Ectodermal cell (in vitro differentiated cells): Measurements from ENCODE around the gene RPL7L1.

Experiments
- H3K27ac ChIP-seq: 2 replicates; pipeline ENCODE4 v1.7.0; 2013; ENCODE audit warnings: mild to moderate bottlenecking, low read depth, low read length; ENCODE audit not compliant: insufficient read depth, poor library complexity, severe bottlenecking
- H3K27me3 ChIP-seq: 2 replicates; pipeline ENCODE4 v1.7.0; 2013; ENCODE audit warnings: mild to moderate bottlenecking, low read length; ENCODE audit not compliant: insufficient read depth, control insufficient read depth, poor library complexity, severe bottlenecking
- H3K36me3 ChIP-seq: one replicate; pipeline ENCODE4 v1.7.0; 2013; ENCODE audit warnings: low read length; ENCODE audit not compliant: control insufficient read depth, insufficient read depth
- H3K4me1 ChIP-seq: one replicate; pipeline ENCODE4 v1.7.0; 2013; ENCODE audit warnings: low read length; ENCODE audit not compliant: control insufficient read depth, insufficient read depth
- H3K4me3 ChIP-seq: 2 replicates; pipeline ENCODE4 v1.7.0; 2013; ENCODE audit warnings: low read depth, low read length, control low read depth; ENCODE audit not compliant: insufficient read depth
- H3K9me3 ChIP-seq: 2 replicates; pipeline ENCODE4 v1.7.0; 2013; ENCODE audit warnings: mild to moderate bottlenecking, low read length, moderate library complexity; ENCODE audit not compliant: control insufficient read depth
- WGBS, 2 experiments: methylation state at CpG; one replicate each; pipeline ENCODE4 v1.1.7; 2013; ENCODE audit warnings: missing lambda C conversion rate in 2 of 2; 5-methylcytosine and 5-hydroxymethylcytosine counted together

Gene RPL7L1

GRCh38 chr6:42907336-42907735, 27.9 kb downstream of the RPL7L1 start:
- H3K27ac ChIP-seq, result no peak overlapping the region
- no peaks in the 10 kb centered on the region for H3K27me3 ChIP-seq
- no peaks in the 10 kb centered on the region for H3K36me3 ChIP-seq
- WGBS, 2 experiments, result 81 to 90% methylated on average over 5 of the region's 5 CpGs
- H3K9me3 ChIP-seq, result no peaks in the 10 kb centered on the region
- no peaks in the 10 kb centered on the region for H3K4me1 ChIP-seq
- H3K4me3 ChIP-seq, result no peak overlapping the region

- Histone ChIP-seq H3K27me3 (no peaks in the 10 kb centered on the region), H3K27ac (no peak overlapping the region), H3K36me3 (no peaks in the 10 kb centered on the region), H3K4me1 (no peaks in the 10 kb centered on the region), H3K9me3 (no peaks in the 10 kb centered on the region), H3K4me3 (no peak overlapping the region)
- 94 to 96% methylated on average over 8 to 9 of the region's 10 CpGs for WGBS, 2 experiments
Observed at GRCh38 chr6:42909835-42910234, 30.4 kb downstream of the RPL7L1 start.

GRCh38 chr6:42911171-42912021, 32.0 kb downstream of the RPL7L1 start:
- 3 to 4% methylated on average over 49 of the region's 49 CpGs for WGBS, 2 experiments
- Histone ChIP-seq H3K4me1 (no peaks in the 10 kb centered on the region), H3K27ac (peak overlapping the region; percentile 82), H3K27me3 (no peaks in the 10 kb centered on the region), H3K36me3 (no peaks in the 10 kb centered on the region), H3K9me3 (no peaks in the 10 kb centered on the region), H3K4me3 (peak overlapping the region; percentile 43)

GRCh38 chr6:42914546-42914945, 35.1 kb downstream of the RPL7L1 start:
- 92% methylated on average over 4 of the region's 4 CpGs for WGBS, 2 experiments
- Histone ChIP-seq H3K4me3 (no peak overlapping the region), H3K27ac (no peak overlapping the region), H3K4me1 (no peaks in the 10 kb centered on the region), H3K27me3 (no peaks in the 10 kb centered on the region), H3K9me3 (no peaks in the 10 kb centered on the region), H3K36me3 (no peaks in the 10 kb centered on the region)

GRCh38 chr6:42915732-42916131, 36.3 kb downstream of the RPL7L1 start, which contains the start of gene PTCRA:
Gene PTCRA (plus strand): TSS chr6:42916053. CDS start chr6:42916070, 17 bp downstream.
- 92 to 94% methylated on average over 10 of the region's 10 CpGs for WGBS, 2 experiments
- H3K27me3 ChIP-seq, result no peaks in the 10 kb centered on the region

GRCh38 chr6:42916288-42916687, 36.9 kb downstream of the RPL7L1 start:
- 88 to 98% methylated on average over 1 of the region's 1 CpG for WGBS, 2 experiments
- Histone ChIP-seq H3K27ac (no peak overlapping the region), H3K9me3 (no peaks in the 10 kb centered on the region), H3K36me3 (no peaks in the 10 kb centered on the region), H3K4me1 (no peaks in the 10 kb centered on the region), H3K4me3 (no peak overlapping the region), H3K27me3 (no peaks in the 10 kb centered on the region)

More at GRCh38 chr6:42915732-42916131, 36.3 kb downstream of the RPL7L1 start, which contains the start of gene PTCRA:
- H3K9me3 ChIP-seq, result no peaks in the 10 kb centered on the region
- H3K36me3 ChIP-seq, result no peaks in the 10 kb centered on the region
- no peaks in the 10 kb centered on the region for H3K4me1 ChIP-seq
- no peak within 1 kb of the TSS for H3K27ac ChIP-seq
- no peak within 1 kb of the TSS for H3K4me3 ChIP-seq

GRCh38 chr6:42921801-42922200, 42.4 kb downstream of the RPL7L1 start:
- Histone ChIP-seq H3K4me1 (no peaks in the 10 kb centered on the region), H3K4me3 (no peak overlapping the region), H3K36me3 (no peaks in the 10 kb centered on the region), H3K27me3 (no peaks in the 10 kb centered on the region), H3K9me3 (no peaks in the 10 kb centered on the region), H3K27ac (no peak overlapping the region)
- WGBS, 2 experiments, result 87 to 88% methylated on average over 6 of the region's 6 CpGs

GRCh38 chr6:42923666-42924065, 44.2 kb downstream of the RPL7L1 start:
- no peak overlapping the region for H3K27ac ChIP-seq
- H3K36me3 ChIP-seq, result no peaks in the 10 kb centered on the region
- H3K4me3 ChIP-seq, result no peak overlapping the region
- H3K27me3 ChIP-seq, result no peaks in the 10 kb centered on the region
- H3K9me3 ChIP-seq, result no peaks in the 10 kb centered on the region
- WGBS, 2 experiments, result 94 to 100% methylated on average over 2 of the region's 2 CpGs
- H3K4me1 ChIP-seq, result no peaks in the 10 kb centered on the region

- 91% methylated on average over 23 of the region's 23 CpGs for WGBS, 2 experiments
- H3K4me3 ChIP-seq, result no peak overlapping the region
Observed at GRCh38 chr6:42925248-42925857, 45.9 kb downstream of the RPL7L1 start.

GRCh38 chr6:42928986-42929820, 49.8 kb downstream of the RPL7L1 start, which contains the start of gene CNPY3:
Gene CNPY3 (plus strand): TSS chr6:42929480. CDS start chr6:42929571, 91 bp downstream.
- no peaks in the 10 kb centered on the region for H3K27me3 ChIP-seq
- H3K9me3 ChIP-seq, result no peaks in the 10 kb centered on the region
- peaks cover 3% of the 10 kb centered on the region for H3K36me3 ChIP-seq
- 1% methylated on average over 63 of the region's 63 CpGs for WGBS, 2 experiments
- peak within 1 kb of the TSS; percentile 42 for H3K4me3 ChIP-seq
- H3K4me1 ChIP-seq, result no peaks in the 10 kb centered on the region
- peak within 1 kb of the TSS; percentile 97 for H3K27ac ChIP-seq

More at GRCh38 chr6:42925248-42925857, 45.9 kb downstream of the RPL7L1 start:
- no peaks in the 10 kb centered on the region for H3K36me3 ChIP-seq
- H3K27me3 ChIP-seq, result no peaks in the 10 kb centered on the region
- H3K9me3 ChIP-seq, result no peaks in the 10 kb centered on the region
- H3K4me1 ChIP-seq, result no peaks in the 10 kb centered on the region
- no peak overlapping the region for H3K27ac ChIP-seq
